ENCODE measurements around the gene NCF4. TPM values are rescaled to one million over a fixed set of nuclear protein-coding genes. Genes with fewer than 3 reads are reported as not detected.

Gene NCF4
- total RNA-seq, 4 donors from 2014 or later: 2.1 to 15.1 (median 8.4) TPM

GRCh38 chr22:36822581-36822980 lies 38.2 kb upstream of the NCF4 start:
- no peak for DNase-seq
- Histone ChIP-seq H3K36me3 (no peaks in the 10 kb centered on the region), H3K27ac (no peak overlapping the region), H3K27me3 (peaks cover 0 to 58% (median 11%) of the 10 kb centered on the region in 4 donors), H3K4me1 (no peaks in the 10 kb centered on the region), H3K4me3 (no peak overlapping the region), H3K9me3 (no peaks in the 10 kb centered on the region)
- TF ChIP-seq POLR2A (IDR thresholded peaks at IDR 0.05): no peak
- TF ChIP-seq CTCF (IDR thresholded peaks at IDR 0.05): no peak
- intact Hi-C loops (cut with DNase I): no loop called here
- 79 to 84% methylated on average over 4 to 5 of the region's 6 CpGs for WGBS, 2 donors

GRCh38 chr22:36823186-36823839 lies 37.5 kb upstream of the NCF4 start:
- intact Hi-C loops (cut with DNase I): no loop called here
- WGBS, 2 donors: 47 to 51% methylated on average over 7 to 10 of the region's 17 CpGs
- no peak overlapping the region for H3K4me3 ChIP-seq
- H3K4me1 ChIP-seq: no peaks in the 10 kb centered on the region
- H3K9me3 ChIP-seq: no peaks in the 10 kb centered on the region
- no peaks in the 10 kb centered on the region for H3K36me3 ChIP-seq
- no peak overlapping the region for H3K27ac ChIP-seq
- TF ChIP-seq CTCF (IDR thresholded peaks at IDR 0.05) (no peak), POLR2A (IDR thresholded peaks at IDR 0.05) (no peak)
- no peak for DNase-seq
- peaks cover 0 to 50% (median 6%) of the 10 kb centered on the region in 4 donors for H3K27me3 ChIP-seq

DNA sequence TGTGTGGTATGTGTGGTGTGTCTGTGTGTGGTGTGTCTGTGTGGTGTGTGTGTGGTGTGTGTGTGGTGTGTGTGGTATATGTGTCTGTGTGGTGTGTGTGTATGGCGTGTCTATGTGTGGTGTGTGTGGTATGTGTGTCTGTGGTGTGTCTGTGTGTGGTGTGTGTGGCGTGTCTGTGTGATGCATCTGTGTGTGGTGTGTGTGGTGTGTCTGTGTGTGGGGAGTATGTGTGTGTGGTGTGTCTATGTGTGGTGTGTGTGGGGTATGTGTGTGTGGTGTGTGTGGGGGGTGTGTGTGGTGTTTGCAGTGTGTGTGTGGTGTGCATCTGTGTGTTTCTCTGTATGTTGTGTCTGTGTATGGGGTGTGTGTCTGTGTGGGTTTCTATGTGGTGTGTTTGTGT lies 36.2 kb upstream of the NCF4 start:
- intact Hi-C loops (cut with DNase I): no loop called here
- DNase-seq: no peak
- Histone ChIP-seq H3K9me3 (no peaks in the 10 kb centered on the region), H3K27me3 (peaks cover 0 to 50% (median 0%) of the 10 kb centered on the region in 4 donors), H3K4me3 (no peak overlapping the region), H3K27ac (no peak overlapping the region), H3K4me1 (no peaks in the 10 kb centered on the region), H3K36me3 (no peaks in the 10 kb centered on the region)
- 82 to 100% methylated on average over 2 of the region's 2 CpGs for WGBS, 2 donors
- TF ChIP-seq POLR2A (IDR thresholded peaks at IDR 0.05) (no peak), CTCF (IDR thresholded peaks at IDR 0.05) (no peak)

DNA sequence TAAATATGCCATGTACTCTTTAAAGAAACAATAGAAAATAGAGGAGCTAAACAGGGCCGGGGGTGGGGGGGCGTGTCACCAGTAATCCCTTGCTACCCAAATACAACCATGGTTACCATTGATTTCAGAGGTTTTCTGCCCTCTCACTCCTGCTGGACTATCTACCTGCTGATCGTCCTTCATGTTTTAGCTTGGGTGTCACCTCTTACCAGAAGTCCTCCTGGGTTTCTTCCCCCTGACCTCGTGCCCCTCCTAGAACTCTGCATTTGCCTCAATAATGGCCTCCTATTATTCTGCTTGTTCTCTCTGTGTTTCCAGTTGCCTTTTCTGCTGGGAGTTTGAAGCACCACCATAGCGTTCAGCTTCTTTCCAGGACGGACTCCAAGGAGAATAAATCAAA lies 34.5 kb upstream of the NCF4 start:
- Histone ChIP-seq H3K27me3 (peaks cover 0 to 44% (median 0%) of the 10 kb centered on the region in 4 donors), H3K9me3 (no peaks in the 10 kb centered on the region), H3K4me1 (no peaks in the 10 kb centered on the region), H3K4me3 (no peak overlapping the region), H3K36me3 (no peaks in the 10 kb centered on the region), H3K27ac (no peak overlapping the region)
- TF ChIP-seq CTCF (IDR thresholded peaks at IDR 0.05) (no peak), POLR2A (IDR thresholded peaks at IDR 0.05) (no peak)
- DNase-seq: no peak
- WGBS, 2 donors: 72 to 75% methylated on average over 6 of the region's 6 CpGs
- intact Hi-C loops (cut with DNase I): no loop called here

DNA sequence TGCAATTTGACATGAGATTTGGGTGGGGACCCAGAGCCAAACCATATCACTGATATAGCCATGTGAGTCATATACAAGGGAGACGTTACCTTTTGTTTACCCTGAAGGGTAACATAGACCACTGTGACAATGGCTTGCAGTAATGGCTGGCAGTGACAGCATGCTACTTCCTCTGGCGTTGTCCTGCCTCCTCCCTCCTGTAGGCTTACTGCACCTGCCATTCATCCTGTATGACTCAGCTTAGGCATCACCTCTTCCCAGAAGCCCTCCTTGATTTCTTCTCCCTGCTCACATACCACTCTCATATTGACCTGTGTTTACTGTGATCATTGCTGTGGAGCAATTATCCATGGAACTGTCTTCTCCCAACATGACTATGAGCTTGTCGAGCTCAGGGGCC lies 32.0 kb upstream of the NCF4 start:
- H3K4me1 ChIP-seq: no peaks in the 10 kb centered on the region
- intact Hi-C loops (cut with DNase I): no loop called here
- WGBS, 2 donors: 46 to 52% methylated on average over 3 of the region's 3 CpGs
- no peak overlapping the region for H3K27ac ChIP-seq
- no peaks in the 10 kb centered on the region for H3K9me3 ChIP-seq
- no peak for DNase-seq
- H3K4me3 ChIP-seq: no peak overlapping the region
- H3K36me3 ChIP-seq: no peaks in the 10 kb centered on the region
- H3K27me3 ChIP-seq: peaks cover 0 to 27% (median 0%) of the 10 kb centered on the region in 4 donors
- TF ChIP-seq CTCF (IDR thresholded peaks at IDR 0.05) (no peak), POLR2A (IDR thresholded peaks at IDR 0.05) (no peak)

Measured in esophagus squamous epithelium (tissue), 5 donors.